ENCODE results near the gene RALGAPA1.

Gene RALGAPA1

GRCh38 chr14:35503646-35504045 is 305.4 kb downstream of the RALGAPA1 start:
- FAIRE-seq (no peak), DNase-seq (ENCODE audit: insufficient read length, low spot score) (no peak)
- TF ChIP-seq CTCF (IDR thresholded peaks at IDR 0.05; ENCODE audit: insufficient read depth, missing control alignments), result no peak

GRCh38 chr14:35499180-35499579 is 309.9 kb downstream of the RALGAPA1 start:
- FAIRE-seq (no peak), DNase-seq (ENCODE audit: insufficient read length, low spot score) (no peak)
- TF ChIP-seq CTCF (IDR thresholded peaks at IDR 0.05; ENCODE audit: insufficient read depth, missing control alignments), result no peak

- FAIRE-seq (no peak), DNase-seq (ENCODE audit: insufficient read length, low spot score) (no peak)
- TF ChIP-seq CTCF (IDR thresholded peaks at IDR 0.05; ENCODE audit: insufficient read depth, missing control alignments), result no peak
Measured at GRCh38 chr14:35495278-35495677, 313.8 kb downstream of the RALGAPA1 start.

GRCh38 chr14:35492569-35493014 is 316.5 kb downstream of the RALGAPA1 start:
- no peak for TF ChIP-seq CTCF (IDR thresholded peaks at IDR 0.05; ENCODE audit: insufficient read depth, missing control alignments)
- no peak for DNase-seq (ENCODE audit: insufficient read length, low spot score)
- FAIRE-seq, result no peak

Data from D721Med (cell line).